Stimulated activated CD4-positive, alpha-beta T cell treated with anti-CD3 and anti-CD28 coated beads, Interleukin-1b, Interleukin-23, amount 100 ng/mL, for 4 hours (primary cell): ENCODE results near the gene KCNK1.
"Not testable (repeated sequence)": the region's sequence is repeated elsewhere in the genome, so short reads cannot be mapped to it uniquely, and the experiment has no call there.

Experiments
- DNase-seq, 2 donors: peaks; one replicate each; pipeline ENCODE4 v3.0.0-alpha.2; 2020; ENCODE audit warnings: low read depth in 2 of 2

Gene KCNK1

GRCh38 chr1:233607252-233608119 is 6.4 kb upstream of the KCNK1 start:
- DNase-seq: no peak

GRCh38 chr1:233608988-233609387 is 4.9 kb upstream of the KCNK1 start:
- no peak for DNase-seq

- no peak for DNase-seq
These were observed 4.0 kb upstream of the KCNK1 start for GRCh38 chr1:233609926-233610325.

GRCh38 chr1:233610628-233611027 is 3.3 kb upstream of the KCNK1 start:
- no peak for DNase-seq

GRCh38 chr1:233611363-233611762 is 2.5 kb upstream of the KCNK1 start:
- not testable (repeated sequence) for DNase-seq

GRCh38 chr1:233614173-233614742 is 352 bp downstream of the KCNK1 start:
- no peak for DNase-seq

GRCh38 chr1:233614743-233615521 is 1.0 kb downstream of the KCNK1 start:
- DNase-seq: no peak

GRCh38 chr1:233615571-233615970 is 1.7 kb downstream of the KCNK1 start:
- no peak for DNase-seq

GRCh38 chr1:233617025-233617424 is 3.1 kb downstream of the KCNK1 start:
- DNase-seq: no peak

GRCh38 chr1:233619414-233619813 is 5.5 kb downstream of the KCNK1 start:
- not testable (repeated sequence) for DNase-seq

GRCh38 chr1:233620065-233620464 is 6.2 kb downstream of the KCNK1 start:
- DNase-seq: no peak

- no peak for DNase-seq
These were observed 8.0 kb downstream of the KCNK1 start for GRCh38 chr1:233621923-233622322.

- no peak for DNase-seq
These were observed 10.4 kb downstream of the KCNK1 start for GRCh38 chr1:233624289-233624688.

GRCh38 chr1:233625087-233625486 is 11.2 kb downstream of the KCNK1 start:
- no peak for DNase-seq

GRCh38 chr1:233625510-233625981 is 11.6 kb downstream of the KCNK1 start:
- no peak for DNase-seq

GRCh38 chr1:233627376-233627775 is 13.5 kb downstream of the KCNK1 start:
- peak; percentile 2 to 23 for DNase-seq

- DNase-seq: no peak
These were observed 13.9 kb downstream of the KCNK1 start for GRCh38 chr1:233627823-233628222.

GRCh38 chr1:233629305-233629935 is 15.5 kb downstream of the KCNK1 start:
- DNase-seq: no peak

- DNase-seq: no peak
These were observed 18.0 kb downstream of the KCNK1 start for GRCh38 chr1:233631810-233632405.

GRCh38 chr1:233632436-233632835 is 18.5 kb downstream of the KCNK1 start:
- no peak for DNase-seq

- DNase-seq: no peak
These were observed 22.0 kb downstream of the KCNK1 start for GRCh38 chr1:233635765-233636502.
